OCI-LY1 (cell line): ENCODE results near the gene SLC25A18.

ENCODE experiments used
- CTCF ChIP-seq: fragments of 200-600 bp; sonication (generic), shearing (Covaris generic); IDR thresholded peaks from 2 replicates; pipeline ENCODE4 v1.5.1; 2017; ENCODE audit warnings: mild to moderate bottlenecking, antibody characterized with exemption, low read length, moderate library complexity, mixed read lengths
- EZH2 ChIP-seq: fragments of 200-600 bp; sonication (generic), shearing (Covaris generic); IDR thresholded peaks from 2 replicates; pipeline ENCODE4 v1.8.0; 2017; ENCODE audit warnings: borderline replicate concordance, mixed run types, mild to moderate bottlenecking, antibody characterized with exemption, low read length, moderate library complexity, mixed read lengths

- no peak for TF ChIP-seq CTCF
- TF ChIP-seq EZH2 = no peak
Measured at GRCh38 chr22:17637490-17638181, 74.3 kb downstream of the SLC25A18 start.
